Skin epidermis (tissue), 12 donors: ENCODE results near the gene PAK6.

Source experiments
- H3K27ac ChIP-seq, 21 experiments: fragments of 200-600 bp; sonication (generic) in 11 of 21; one replicate each; pipeline ENCODE4 v1.5.0; 2020; ENCODE audit warnings: mild to moderate bottlenecking in 3 of 21, inconsistent platforms in 2 of 21, moderate library complexity in 2 of 21
- H3K4me3 ChIP-seq, 7 experiments: fragments of 200-600 bp; sonication (generic) in 2 of 7; one replicate each; pipeline ENCODE4 v1.5.0; 2020; ENCODE audit warnings: inconsistent platforms in 2 of 7, mild to moderate bottlenecking in 2 of 7, moderate library complexity in 1 of 7

Gene PAK6

GRCh38 chr15:40302288-40302886, 63.5 kb downstream of the PAK6 start:
- Histone ChIP-seq H3K4me3 (no peak overlapping the region), H3K27ac (no peak overlapping the region)

DNA sequence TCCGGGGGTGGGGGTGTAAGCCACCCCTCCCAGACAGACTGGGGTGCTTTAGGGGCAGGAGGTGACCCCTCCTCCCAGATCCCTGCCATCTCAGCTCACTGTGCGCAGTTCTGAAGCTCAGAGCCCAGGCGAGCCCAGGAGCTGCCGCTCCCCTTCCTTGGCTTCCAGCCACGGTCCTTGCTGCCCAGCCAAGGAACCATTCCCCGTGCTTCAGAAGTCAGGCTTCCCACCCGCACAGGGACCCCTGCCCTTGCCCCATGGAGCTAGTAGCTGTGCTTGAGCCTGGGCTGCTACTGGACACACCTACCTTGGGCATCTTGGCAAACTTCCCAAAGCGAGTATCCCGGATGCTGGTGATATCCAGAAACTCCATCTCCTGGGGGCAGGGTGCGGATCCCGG, 64.1 kb downstream of the PAK6 start:
- H3K4me3 ChIP-seq = no peak overlapping the region
- no peak overlapping the region for H3K27ac ChIP-seq

DNA sequence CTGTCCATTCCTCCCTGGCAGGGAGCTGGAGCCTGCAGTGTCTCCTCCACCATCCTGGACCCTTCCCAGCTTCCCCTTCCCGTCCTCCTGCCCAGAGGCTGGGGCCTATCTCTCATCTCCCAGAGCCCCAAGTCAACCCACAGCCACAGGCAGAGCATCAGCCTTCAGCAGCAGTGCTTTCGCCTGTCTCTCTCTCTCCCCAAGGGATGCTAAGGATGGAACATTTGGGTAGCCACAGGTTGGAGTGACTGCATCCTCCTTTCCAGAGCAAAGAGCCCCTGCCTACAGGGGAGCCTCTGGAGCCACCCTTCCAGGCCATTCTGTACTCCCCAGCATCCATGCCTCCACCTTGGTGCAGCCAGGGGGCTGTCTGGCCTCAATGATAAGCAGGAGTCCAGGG, 64.7 kb downstream of the PAK6 start:
- H3K4me3 ChIP-seq = no peak overlapping the region
- no peak overlapping the region for H3K27ac ChIP-seq

GRCh38 chr15:40305281-40305680, 66.4 kb downstream of the PAK6 start:
- H3K27ac ChIP-seq = no peak overlapping the region
- no peak overlapping the region for H3K4me3 ChIP-seq

GRCh38 chr15:40306371-40306770, 67.5 kb downstream of the PAK6 start:
- Histone ChIP-seq H3K27ac (peak overlapping the region in 13 of 21 experiments; percentile 6 to 99 (median 87)), H3K4me3 (peak overlapping the region; percentile 26 to 40 (median 31))

DNA sequence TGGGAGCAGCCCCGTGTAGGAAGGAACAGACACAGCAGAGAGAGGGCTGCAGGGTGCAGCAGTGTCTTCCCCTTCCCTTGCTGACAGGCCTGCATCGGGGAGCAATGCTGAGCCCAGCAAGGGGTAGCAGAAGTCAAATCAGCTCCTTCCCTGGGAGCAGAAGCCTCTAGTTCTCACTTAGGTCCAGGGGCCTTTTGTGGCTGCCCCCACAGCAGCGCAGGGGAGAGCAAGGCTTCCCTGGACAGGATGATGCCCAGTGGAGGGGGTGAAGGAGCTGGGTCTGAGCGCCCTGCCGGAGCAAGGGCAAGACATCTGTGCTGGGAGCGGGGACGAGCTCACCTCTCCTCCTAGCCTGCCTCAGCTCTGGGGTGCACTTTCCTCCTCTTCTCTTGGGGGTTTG, 68.0 kb downstream of the PAK6 start:
- Histone ChIP-seq H3K4me3 (peak overlapping the region; percentile 26 to 40 (median 31)), H3K27ac (peak overlapping the region in 17 of 21 experiments; percentile 6 to 99 (median 86))

DNA sequence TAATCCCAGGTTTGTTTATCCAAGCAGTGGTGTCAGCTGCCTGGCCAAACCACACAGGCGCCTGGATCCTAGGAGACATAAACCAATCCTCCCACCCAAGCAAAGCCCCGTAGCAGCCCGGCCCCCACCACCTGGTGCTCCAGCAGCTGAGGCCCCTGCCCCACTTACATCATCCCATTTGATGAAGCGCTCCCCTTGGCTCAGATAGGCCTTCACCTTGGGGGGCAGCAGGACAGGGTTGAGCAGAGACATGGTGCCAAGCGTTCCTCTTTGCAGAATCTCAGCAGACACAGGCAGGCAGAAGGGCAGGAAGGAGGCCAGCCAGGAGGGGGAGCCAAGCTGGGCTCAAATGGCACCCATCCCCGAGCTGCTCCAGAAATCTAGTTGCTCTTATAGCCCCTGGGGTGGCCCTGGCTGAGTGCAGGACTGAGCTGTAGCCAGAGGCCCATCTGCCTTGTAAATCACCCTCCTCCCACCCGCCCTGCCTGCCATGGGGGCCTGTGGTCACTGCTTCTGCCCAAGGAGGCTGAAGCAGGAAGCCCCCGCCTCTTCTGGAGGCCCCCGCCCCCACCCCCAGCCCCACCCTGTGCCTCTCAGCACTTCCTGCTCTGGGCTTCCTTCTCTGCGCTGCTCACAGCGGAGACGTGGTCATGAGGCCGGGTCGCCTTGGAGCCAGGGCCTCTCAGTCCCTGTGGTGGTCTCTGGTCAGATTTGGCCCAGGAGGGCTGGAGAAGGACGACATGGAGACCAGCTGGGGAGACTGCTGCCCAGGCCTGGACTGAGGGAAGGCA, 68.8 kb downstream of the PAK6 start, which contains the start of gene PLCB2:
Gene PLCB2 (minus strand): TSS at position 515 of the 791 bp plus-strand sequence. CDS start 263 bp downstream, at position 252.
- H3K4me3 ChIP-seq = peak within 1 kb of the TSS; percentile 26 to 40 (median 31)
- H3K27ac ChIP-seq = peak within 1 kb of the TSS in 20 of 21 experiments; percentile 6 to 99 (median 80)

GRCh38 chr15:40309344-40309862, 70.5 kb downstream of the PAK6 start:
- no peak overlapping the region for H3K4me3 ChIP-seq
- peak overlapping the region in 8 of 21 experiments; percentile 79 to 99 (median 91) for H3K27ac ChIP-seq

GRCh38 chr15:40310001-40310959, 71.4 kb downstream of the PAK6 start:
- Histone ChIP-seq H3K27ac (no peak overlapping the region), H3K4me3 (no peak overlapping the region)

- Histone ChIP-seq H3K27ac (no peak overlapping the region), H3K4me3 (no peak overlapping the region)
Observed at GRCh38 chr15:40310993-40311392, 72.1 kb downstream of the PAK6 start.

GRCh38 chr15:40312370-40313158, 73.7 kb downstream of the PAK6 start:
- no peak overlapping the region for H3K4me3 ChIP-seq
- H3K27ac ChIP-seq = no peak overlapping the region

- H3K4me3 ChIP-seq = no peak overlapping the region
- peak overlapping the region in 1 of 21 experiments; percentile 52 for H3K27ac ChIP-seq
Observed at GRCh38 chr15:40313531-40314398, 74.9 kb downstream of the PAK6 start.

DNA sequence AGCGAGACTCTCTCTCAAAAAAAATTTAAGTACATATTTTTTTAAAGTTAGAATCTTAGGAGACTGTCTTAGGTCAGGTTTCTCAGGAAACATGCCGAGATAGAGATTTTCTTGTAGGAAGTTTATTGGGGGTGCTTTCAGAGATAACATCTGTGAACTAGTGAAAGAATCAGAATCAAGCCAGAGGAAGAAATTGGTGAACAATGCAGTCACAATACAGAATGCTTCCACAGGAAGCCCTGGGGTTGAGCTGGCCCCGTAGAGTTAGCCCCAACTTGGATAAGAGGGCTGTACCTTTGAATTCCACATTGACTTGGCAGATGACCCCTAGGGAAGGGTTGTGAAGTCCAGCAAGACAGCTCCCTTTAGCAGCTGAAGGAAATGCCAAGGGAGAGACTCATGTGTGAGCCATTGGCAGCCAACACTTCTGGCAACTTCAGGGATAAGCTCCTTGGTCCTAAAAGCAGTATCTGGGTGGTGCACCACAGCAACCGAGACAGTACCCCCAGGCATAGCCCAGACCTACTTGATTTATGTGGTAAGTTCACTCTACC, 75.9 kb downstream of the PAK6 start:
- H3K4me3 ChIP-seq = no peak overlapping the region
- no peak overlapping the region for H3K27ac ChIP-seq

- Histone ChIP-seq H3K4me3 (no peak overlapping the region), H3K27ac (no peak overlapping the region)
Observed at GRCh38 chr15:40316931-40317330, 78.1 kb downstream of the PAK6 start.

- no peak overlapping the region for H3K27ac ChIP-seq
Observed at GRCh38 chr15:40317580-40317979, 78.7 kb downstream of the PAK6 start.

DNA sequence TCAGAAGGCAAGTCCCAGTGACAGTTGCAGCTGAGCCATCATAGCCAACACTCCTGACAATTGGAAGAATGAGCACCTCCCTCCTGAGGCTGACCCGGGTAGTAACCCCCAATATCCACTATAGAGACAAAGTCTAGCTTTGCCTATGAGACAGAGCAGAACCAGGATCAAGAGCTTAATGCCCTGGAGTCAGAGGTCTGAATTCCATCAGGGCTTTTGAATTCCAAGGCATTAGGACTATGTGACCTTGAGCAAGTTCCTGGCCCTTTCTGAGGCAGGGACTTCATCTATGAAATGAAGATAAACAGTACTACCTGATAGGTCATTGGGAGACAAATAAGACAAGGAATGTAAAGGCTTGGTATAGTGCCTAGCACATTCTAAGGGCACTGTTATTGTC, 81.5 kb downstream of the PAK6 start:
- no peak overlapping the region for H3K4me3 ChIP-seq
- H3K27ac ChIP-seq = no peak overlapping the region

More at GRCh38 chr15:40317580-40317979, 78.7 kb downstream of the PAK6 start:
- H3K4me3 ChIP-seq = no peak overlapping the region

GRCh38 chr15:40320931-40321371, 82.1 kb downstream of the PAK6 start:
- no peak overlapping the region for H3K4me3 ChIP-seq
- H3K27ac ChIP-seq = no peak overlapping the region
